Measurements from ENCODE around the gene ALDH1A2. TPM values are rescaled to one million over a fixed set of nuclear protein-coding genes. Genes with fewer than 3 reads are reported as not detected.
"Not testable (repeated sequence)": the region's sequence is repeated elsewhere in the genome, so short reads cannot be mapped to it uniquely, and the experiment has no call there.

ALDH1A2 gene
- total RNA-seq, 1 donor from 2014 or later, result 49.4 TPM

DNA sequence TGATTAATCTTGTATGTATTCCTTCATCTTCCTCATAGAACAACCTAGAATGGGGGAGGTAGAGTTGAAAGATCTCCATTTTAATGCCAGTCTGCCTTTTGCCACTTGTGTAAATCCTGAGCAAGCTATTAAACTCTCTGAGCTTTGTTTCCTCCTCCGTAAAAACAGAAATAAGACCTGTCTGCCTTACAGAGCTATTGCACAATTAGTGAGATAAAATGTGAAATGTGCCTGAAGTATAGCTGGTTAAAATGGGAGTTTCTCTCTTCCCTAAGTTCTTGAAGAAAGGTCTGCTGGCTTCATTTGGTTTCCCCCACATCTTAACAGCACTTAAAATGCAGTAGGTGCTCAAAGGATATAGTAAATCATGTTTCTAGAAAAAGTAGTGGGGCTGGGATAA is 19.0 kb downstream of the ALDH1A2 start:
- peaks cover 8% of the 10 kb centered on the region for H3K27me3 ChIP-seq (ENCODE audit: low read depth)
- H3K36me3 ChIP-seq, result no peaks in the 10 kb centered on the region
- DNase-seq, result no peak
- H3K4me3 ChIP-seq, result no peak overlapping the region
- no peaks in the 10 kb centered on the region for H3K9me3 ChIP-seq
- ATAC-seq, result no peak
- no peak overlapping the region for H3K27ac ChIP-seq
- H3K4me1 ChIP-seq, result no peaks in the 10 kb centered on the region
- intact Hi-C loops (cut with DNase I), result no loop called here
- TF ChIP-seq, protein P1, sequence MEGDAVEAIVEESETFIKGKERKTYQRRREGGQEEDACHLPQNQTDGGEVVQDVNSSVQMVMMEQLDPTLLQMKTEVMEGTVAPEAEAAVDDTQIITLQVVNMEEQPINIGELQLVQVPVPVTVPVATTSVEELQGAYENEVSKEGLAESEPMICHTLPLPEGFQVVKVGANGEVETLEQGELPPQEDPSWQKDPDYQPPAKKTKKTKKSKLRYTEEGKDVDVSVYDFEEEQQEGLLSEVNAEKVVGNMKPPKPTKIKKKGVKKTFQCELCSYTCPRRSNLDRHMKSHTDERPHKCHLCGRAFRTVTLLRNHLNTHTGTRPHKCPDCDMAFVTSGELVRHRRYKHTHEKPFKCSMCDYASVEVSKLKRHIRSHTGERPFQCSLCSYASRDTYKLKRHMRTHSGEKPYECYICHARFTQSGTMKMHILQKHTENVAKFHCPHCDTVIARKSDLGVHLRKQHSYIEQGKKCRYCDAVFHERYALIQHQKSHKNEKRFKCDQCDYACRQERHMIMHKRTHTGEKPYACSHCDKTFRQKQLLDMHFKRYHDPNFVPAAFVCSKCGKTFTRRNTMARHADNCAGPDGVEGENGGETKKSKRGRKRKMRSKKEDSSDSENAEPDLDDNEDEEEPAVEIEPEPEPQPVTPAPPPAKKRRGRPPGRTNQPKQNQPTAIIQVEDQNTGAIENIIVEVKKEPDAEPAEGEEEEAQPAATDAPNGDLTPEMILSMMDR (IDR thresholded peaks at IDR 0.05), result no peak

DNA sequence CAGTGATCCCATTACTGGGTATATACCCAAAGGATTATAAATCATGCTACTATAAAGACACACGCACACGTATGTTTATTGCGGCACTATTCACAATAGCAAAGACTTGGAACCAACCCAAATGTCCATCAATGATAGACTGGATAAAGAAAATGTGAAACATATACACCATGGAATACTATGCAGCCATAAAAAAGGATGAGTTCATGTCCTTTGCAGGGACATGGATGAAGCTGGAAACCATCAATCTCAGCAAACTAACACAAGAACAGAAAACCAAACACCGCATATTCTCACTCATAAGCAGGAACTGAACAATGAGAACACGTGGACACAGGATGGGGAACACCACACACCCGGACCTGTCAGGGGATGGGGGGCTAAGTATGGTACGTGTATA is 20.1 kb downstream of the ALDH1A2 start:
- intact Hi-C loops (cut with DNase I); H3K4me1 ChIP-seq; H3K36me3 ChIP-seq; H3K9me3 ChIP-seq; DNase-seq; H3K4me3 ChIP-seq; H3K27me3 ChIP-seq (ENCODE audit: low read depth); H3K27ac ChIP-seq; ATAC-seq: not testable (repeated sequence)

DNA sequence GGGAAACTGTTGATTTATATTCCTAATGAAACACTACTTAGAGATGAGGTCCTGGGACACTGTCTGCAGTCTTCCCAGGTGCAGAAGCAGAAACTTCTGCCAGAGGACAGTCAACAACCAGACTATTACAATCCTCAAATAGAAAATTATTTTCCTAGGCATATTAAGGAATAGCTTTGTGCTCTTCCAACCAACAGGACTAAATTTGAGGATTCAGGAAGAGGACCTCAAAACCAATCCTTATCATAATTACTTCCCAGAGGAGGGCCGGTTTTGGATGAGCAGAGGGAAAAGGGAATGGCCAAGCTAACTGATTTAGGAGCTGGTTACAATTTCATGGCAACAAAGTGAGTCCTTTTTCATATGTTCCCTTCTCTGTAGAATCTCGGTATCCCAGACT is 21.0 kb downstream of the ALDH1A2 start:
- TF ChIP-seq, protein P1 (IDR thresholded peaks at IDR 0.05), result no peak
- Histone ChIP-seq H3K9me3 (no peaks in the 10 kb centered on the region), H3K27ac (no peak overlapping the region), H3K27me3 (ENCODE audit: low read depth) (peaks cover 8% of the 10 kb centered on the region), H3K4me1 (peaks cover under 1% of the 10 kb centered on the region), H3K4me3 (no peak overlapping the region), H3K36me3 (no peaks in the 10 kb centered on the region)
- intact Hi-C loops (cut with DNase I), result no loop called here
- DNase-seq (no peak), ATAC-seq (no peak)

DNA sequence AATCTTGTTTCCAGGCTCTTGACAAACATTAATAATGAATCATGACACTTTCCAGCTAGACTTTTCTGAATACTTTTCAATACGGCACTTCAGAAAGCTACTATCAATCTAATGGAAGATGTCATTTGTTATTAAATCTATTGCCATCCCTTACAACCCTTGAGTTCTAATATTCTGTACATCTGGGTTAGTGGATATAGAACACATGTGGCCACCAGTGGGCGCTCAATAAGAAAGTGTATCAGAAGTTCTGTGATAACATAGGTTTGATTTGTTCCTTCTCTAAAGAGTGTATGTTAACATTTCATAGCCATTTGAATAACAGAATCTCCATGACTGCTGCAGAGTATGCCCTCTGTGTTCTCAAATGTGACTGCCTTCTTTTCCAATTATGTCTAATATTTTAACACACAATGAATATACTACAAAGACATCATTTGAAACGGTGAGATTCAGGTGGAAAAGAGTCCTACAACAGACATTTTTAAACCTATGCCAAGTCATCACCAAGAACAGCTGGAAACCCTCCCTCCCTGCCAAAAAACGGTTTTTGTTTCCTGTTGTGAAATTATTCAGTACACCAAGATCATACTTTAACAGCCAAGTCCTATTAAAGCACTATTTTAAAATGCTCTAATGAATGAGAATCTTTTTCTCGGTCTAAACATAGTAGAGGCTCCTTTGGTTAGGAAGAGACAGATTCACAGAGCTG is 22.2 kb downstream of the ALDH1A2 start:
- ATAC-seq (peak; percentile 49 to 58), DNase-seq (peak; percentile 53)
- Histone ChIP-seq H3K27me3 (ENCODE audit: low read depth) (peaks cover 8% of the 10 kb centered on the region), H3K4me3 (no peak overlapping the region), H3K27ac (no peak overlapping the region), H3K9me3 (no peaks in the 10 kb centered on the region), H3K36me3 (no peaks in the 10 kb centered on the region), H3K4me1 (peaks cover 7% of the 10 kb centered on the region)
- intact Hi-C loops (cut with DNase I), result no loop called here
- TF ChIP-seq, protein P1 (IDR thresholded peaks at IDR 0.05), result peak; percentile 62

DNA sequence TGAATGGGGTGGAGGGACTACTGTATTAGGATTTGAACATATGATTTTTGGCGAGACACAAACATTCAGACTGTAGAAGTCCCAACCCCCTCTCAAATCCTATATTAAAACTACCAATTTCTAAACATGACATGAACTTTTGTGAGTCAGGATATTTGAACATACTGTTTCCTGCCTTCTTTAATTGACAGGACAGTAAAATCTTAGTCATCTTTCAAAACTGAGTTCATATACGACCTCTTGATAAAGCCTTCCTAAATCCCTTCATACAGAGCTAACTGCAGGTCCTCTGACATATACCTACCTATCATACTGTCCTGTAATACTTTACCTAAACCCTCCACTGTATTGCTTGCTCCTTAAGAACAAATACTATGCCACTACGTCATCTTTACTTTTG is 23.5 kb downstream of the ALDH1A2 start:
- no peak for DNase-seq
- TF ChIP-seq, protein P1 (IDR thresholded peaks at IDR 0.05), result no peak
- no peaks in the 10 kb centered on the region for H3K36me3 ChIP-seq
- H3K27ac ChIP-seq, result no peak overlapping the region
- no peak for ATAC-seq
- peaks cover 16% of the 10 kb centered on the region for H3K4me1 ChIP-seq
- no peak overlapping the region for H3K4me3 ChIP-seq
- no peaks in the 10 kb centered on the region for H3K9me3 ChIP-seq
- H3K27me3 ChIP-seq (ENCODE audit: low read depth), result peaks cover 8% of the 10 kb centered on the region
- intact Hi-C loops (cut with DNase I), result no loop called here

DNA sequence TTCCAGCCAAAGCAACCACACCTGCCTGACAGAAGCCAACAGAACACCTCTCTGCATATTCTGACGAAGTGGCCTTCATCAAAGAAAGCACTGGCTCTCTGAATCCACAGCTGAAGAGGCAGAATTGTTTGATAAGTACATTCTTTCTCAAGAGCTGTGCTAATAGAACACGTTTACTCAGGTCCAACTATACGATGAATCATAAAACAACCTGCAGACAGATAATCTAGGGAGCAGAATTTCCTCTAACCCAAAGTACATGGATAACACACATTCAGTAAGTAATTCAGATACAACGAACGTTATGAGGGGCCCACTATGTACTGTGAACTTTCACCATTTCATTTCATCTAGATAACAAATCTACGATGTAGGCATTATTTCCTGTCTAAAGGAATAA is 25.4 kb downstream of the ALDH1A2 start:
- Histone ChIP-seq H3K9me3 (no peaks in the 10 kb centered on the region), H3K36me3 (no peaks in the 10 kb centered on the region), H3K27me3 (ENCODE audit: low read depth) (peaks cover 8% of the 10 kb centered on the region), H3K27ac (no peak overlapping the region), H3K4me1 (peaks cover 16% of the 10 kb centered on the region), H3K4me3 (no peak overlapping the region)
- ATAC-seq (peak in 1 of 2 donors; percentile 48), DNase-seq (no peak)
- intact Hi-C loops (cut with DNase I), result no loop called here
- TF ChIP-seq, protein P1 (IDR thresholded peaks at IDR 0.05), result no peak

Data from lower lobe of right lung (tissue), 2 donors.